ENCODE results near the gene ZNF217.
"Not testable (repeated sequence)": the region's sequence is repeated elsewhere in the genome, so short reads cannot be mapped to it uniquely, and the experiment has no call there.

GRCh38 chr20:53589321-53590065 lies 4.1 kb downstream of the ZNF217 start:
- TF ChIP-seq REST (IDR thresholded peaks at IDR 0.05; ENCODE audit: low read depth); SIN3A (IDR thresholded peaks at IDR 0.05; ENCODE audit: low read depth); CTCF (IDR thresholded peaks at IDR 0.05 in 2 of 3, conservative IDR thresholded peaks at IDR 0.05 in 1 of 3; ENCODE audit: borderline replicate concordance in 1 of 3, insufficient read depth in 1 of 3, low read depth in 2 of 3, low read length in 2 of 3); EZH2 (IDR thresholded peaks at IDR 0.05); SRF (IDR thresholded peaks at IDR 0.05; ENCODE audit: low read depth); POLR2A (IDR thresholded peaks at IDR 0.05; ENCODE audit: borderline replicate concordance, extremely low read depth, insufficient read depth, insufficient read length); CEBPB (IDR thresholded peaks at IDR 0.05; ENCODE audit: low read depth); POLR2AphosphoS5 (IDR thresholded peaks at IDR 0.05; ENCODE audit: low read depth, low read length); EGR1 (IDR thresholded peaks at IDR 0.05; ENCODE audit: low read depth); JUND (IDR thresholded peaks at IDR 0.05); ZBTB33 (IDR thresholded peaks at IDR 0.05; ENCODE audit: extremely low read depth, insufficient replicate concordance, low read length); SP1 (IDR thresholded peaks at IDR 0.05; ENCODE audit: low read depth); MAX (IDR thresholded peaks at IDR 0.05): not testable (repeated sequence)
